ENCODE results near the gene RPAIN. TPM values are rescaled to one million over a fixed set of nuclear protein-coding genes. Genes with fewer than 3 reads are reported as not detected.

The RPAIN gene
- polyA plus RNA-seq, 1 donor from 2014 or later, result 451 TPM

GRCh38 chr17:5399767-5400166, 20.2 kb upstream of the RPAIN start:
- Histone ChIP-seq H4K20me1 (ENCODE audit: insufficient read depth) (no peaks in the 10 kb centered on the region), H3K4me3 (ENCODE audit: low read length) (no peak overlapping the region), H3K4me2 (ENCODE audit: low read length) (no peak overlapping the region), H2AFZ (ENCODE audit: low read depth, low read length) (no peak overlapping the region), H3K9me2 (ENCODE audit: insufficient read depth, low read length) (no peaks in the 10 kb centered on the region), H3K79me2 (replicated peaks; ENCODE audit: insufficient read depth, low read length) (no peaks in the 10 kb centered on the region), H3K27ac (ENCODE audit: low read length) (no peak overlapping the region), H3K9me3 (ENCODE audit: low read length) (no peaks in the 10 kb centered on the region), H3K9ac (ENCODE audit: low read length) (no peak overlapping the region), H3F3A (ENCODE audit: insufficient read depth, low read length, poor library complexity, severe bottlenecking) (no peaks in the 10 kb centered on the region), H3K27me3 (ENCODE audit: insufficient read depth, low read depth, low read length) (no peaks in the 10 kb centered on the region), H3K36me3 (ENCODE audit: insufficient read depth, low read length) (peaks cover 4% of the 10 kb centered on the region)
- no peak for TF ChIP-seq CTCF (IDR thresholded peaks at IDR 0.05; ENCODE audit: poor library complexity, severe bottlenecking)
- no peak for TF ChIP-seq TAF1 (IDR thresholded peaks at IDR 0.05; ENCODE audit: low read depth)
- no peak for TF ChIP-seq REST (IDR thresholded peaks at IDR 0.05; ENCODE audit: borderline replicate concordance)
- TF ChIP-seq EZH2 (IDR thresholded peaks at IDR 0.05; ENCODE audit: borderline replicate concordance, insufficient read depth, low read length, poor library complexity, severe bottlenecking), result no peak
- TF ChIP-seq SMC3 (conservative IDR thresholded peaks at IDR 0.05; ENCODE audit: poor library complexity), result no peak
- no peak for TF ChIP-seq POLR2AphosphoS5 (IDR thresholded peaks at IDR 0.05)
- no peak for TF ChIP-seq RAD21 (conservative IDR thresholded peaks at IDR 0.05)
- no peak for TF ChIP-seq EP300 (conservative IDR thresholded peaks at IDR 0.05; ENCODE audit: poor library complexity, severe bottlenecking)
- no peak for TF ChIP-seq MXI1 (conservative IDR thresholded peaks at IDR 0.05; ENCODE audit: poor library complexity, severe bottlenecking)

- H3F3A ChIP-seq (ENCODE audit: insufficient read depth, low read length, poor library complexity, severe bottlenecking), result no peaks in the 10 kb centered on the region
- no peak overlapping the region for H3K4me3 ChIP-seq (ENCODE audit: low read length)
- H3K9me2 ChIP-seq (ENCODE audit: insufficient read depth, low read length), result no peaks in the 10 kb centered on the region
- no peaks in the 10 kb centered on the region for H4K20me1 ChIP-seq (ENCODE audit: insufficient read depth)
- no peaks in the 10 kb centered on the region for H3K79me2 ChIP-seq (replicated peaks; ENCODE audit: insufficient read depth, low read length)
- no peaks in the 10 kb centered on the region for H3K9me3 ChIP-seq (ENCODE audit: low read length)
- H3K9ac ChIP-seq (ENCODE audit: low read length), result no peak overlapping the region
- no peak for TF ChIP-seq RAD21 (conservative IDR thresholded peaks at IDR 0.05)
- no peak for TF ChIP-seq REST (IDR thresholded peaks at IDR 0.05; ENCODE audit: borderline replicate concordance)
- TF ChIP-seq SMC3 (conservative IDR thresholded peaks at IDR 0.05; ENCODE audit: poor library complexity), result no peak
- no peak for TF ChIP-seq POLR2AphosphoS5 (IDR thresholded peaks at IDR 0.05)
- TF ChIP-seq EP300 (conservative IDR thresholded peaks at IDR 0.05; ENCODE audit: poor library complexity, severe bottlenecking), result no peak
- TF ChIP-seq MXI1 (conservative IDR thresholded peaks at IDR 0.05; ENCODE audit: poor library complexity, severe bottlenecking), result no peak
- H3K4me2 ChIP-seq (ENCODE audit: low read length), result no peak overlapping the region
- no peaks in the 10 kb centered on the region for H3K27me3 ChIP-seq (ENCODE audit: insufficient read depth, low read depth, low read length)
- H2AFZ ChIP-seq (ENCODE audit: low read depth, low read length), result no peak overlapping the region
- no peak overlapping the region for H3K27ac ChIP-seq (ENCODE audit: low read length)
- peaks cover 8% of the 10 kb centered on the region for H3K36me3 ChIP-seq (ENCODE audit: insufficient read depth, low read length)
These were observed 14.6 kb upstream of the RPAIN start for GRCh38 chr17:5405400-5405799.
